Measurements from ENCODE around the gene SLC50A1. TPM values are rescaled to one million over a fixed set of nuclear protein-coding genes. Genes with fewer than 3 reads are reported as not detected.

The SLC50A1 gene
- total RNA-seq, 1 experiment from 2014 or later: 67.4 TPM

DNA sequence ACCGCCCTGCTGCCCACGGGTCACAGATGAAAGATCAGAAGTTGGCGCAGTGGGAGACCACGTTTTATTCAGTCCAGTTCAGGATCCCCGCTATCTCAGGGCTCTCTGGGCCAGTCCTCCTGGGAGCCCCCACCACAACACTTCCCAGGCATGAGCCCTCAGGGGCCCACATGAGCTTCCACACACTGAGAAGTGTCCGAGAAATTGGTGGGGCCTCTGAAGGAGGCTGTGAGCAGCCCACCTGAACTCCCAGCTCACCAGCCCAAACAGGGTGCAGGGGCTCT is 50.1 kb downstream of the SLC50A1 start:
- H3K27ac ChIP-seq (ENCODE audit: low read length): no peak overlapping the region
- CTCF ChIA-PET: no interaction called here
- no TSS peak for BruUV-seq (replicated peaks)
- peaks cover 2% of the 10 kb centered on the region for H3K4me1 ChIP-seq (ENCODE audit: control insufficient read depth, insufficient read depth, low read length)
- no peaks in the 10 kb centered on the region for H3K36me3 ChIP-seq (ENCODE audit: control insufficient read depth, insufficient read depth, low read length)
- H3K9me3 ChIP-seq (ENCODE audit: control insufficient read depth, insufficient read depth, low read depth, low read length): no peaks in the 10 kb centered on the region
- POLR2A ChIA-PET: interaction anchor here (1.1 kb wide), 1 partner anchor 9 kb away, joined by 4 read pairs; no protein-coding TSS in a partner anchor
- in situ Hi-C loops (cut with HindIII; ENCODE audit: low pct_unique_long_range_greater_than_20kb, low sequenced_read_pairs) (no loop called here), intact Hi-C loops (cut with micrococcal nuclease; ENCODE audit: unreplicated experiment) (no loop called here)
- no peaks in the 10 kb centered on the region for H3K27me3 ChIP-seq (ENCODE audit: control insufficient read depth, insufficient read depth, low read length)
- H3K4me3 ChIP-seq (ENCODE audit: low read depth in 2 of 2, low read length in 2 of 2): no peak overlapping the region
- TF ChIP-seq SIN3A (IDR thresholded peaks at IDR 0.05; ENCODE audit: borderline replicate concordance, insufficient read depth, low read depth, low read length) (no peak), POLR2AphosphoS5 (IDR thresholded peaks at IDR 0.05; ENCODE audit: low read depth, low read length) (no peak), TCF7L2 (IDR thresholded peaks at IDR 0.05; ENCODE audit: low read depth, low read length) (no peak)
- TF ChIP-seq, protein P1, sequence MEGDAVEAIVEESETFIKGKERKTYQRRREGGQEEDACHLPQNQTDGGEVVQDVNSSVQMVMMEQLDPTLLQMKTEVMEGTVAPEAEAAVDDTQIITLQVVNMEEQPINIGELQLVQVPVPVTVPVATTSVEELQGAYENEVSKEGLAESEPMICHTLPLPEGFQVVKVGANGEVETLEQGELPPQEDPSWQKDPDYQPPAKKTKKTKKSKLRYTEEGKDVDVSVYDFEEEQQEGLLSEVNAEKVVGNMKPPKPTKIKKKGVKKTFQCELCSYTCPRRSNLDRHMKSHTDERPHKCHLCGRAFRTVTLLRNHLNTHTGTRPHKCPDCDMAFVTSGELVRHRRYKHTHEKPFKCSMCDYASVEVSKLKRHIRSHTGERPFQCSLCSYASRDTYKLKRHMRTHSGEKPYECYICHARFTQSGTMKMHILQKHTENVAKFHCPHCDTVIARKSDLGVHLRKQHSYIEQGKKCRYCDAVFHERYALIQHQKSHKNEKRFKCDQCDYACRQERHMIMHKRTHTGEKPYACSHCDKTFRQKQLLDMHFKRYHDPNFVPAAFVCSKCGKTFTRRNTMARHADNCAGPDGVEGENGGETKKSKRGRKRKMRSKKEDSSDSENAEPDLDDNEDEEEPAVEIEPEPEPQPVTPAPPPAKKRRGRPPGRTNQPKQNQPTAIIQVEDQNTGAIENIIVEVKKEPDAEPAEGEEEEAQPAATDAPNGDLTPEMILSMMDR (IDR thresholded peaks at IDR 0.05): no peak
- TF ChIP-seq, protein P2, sequence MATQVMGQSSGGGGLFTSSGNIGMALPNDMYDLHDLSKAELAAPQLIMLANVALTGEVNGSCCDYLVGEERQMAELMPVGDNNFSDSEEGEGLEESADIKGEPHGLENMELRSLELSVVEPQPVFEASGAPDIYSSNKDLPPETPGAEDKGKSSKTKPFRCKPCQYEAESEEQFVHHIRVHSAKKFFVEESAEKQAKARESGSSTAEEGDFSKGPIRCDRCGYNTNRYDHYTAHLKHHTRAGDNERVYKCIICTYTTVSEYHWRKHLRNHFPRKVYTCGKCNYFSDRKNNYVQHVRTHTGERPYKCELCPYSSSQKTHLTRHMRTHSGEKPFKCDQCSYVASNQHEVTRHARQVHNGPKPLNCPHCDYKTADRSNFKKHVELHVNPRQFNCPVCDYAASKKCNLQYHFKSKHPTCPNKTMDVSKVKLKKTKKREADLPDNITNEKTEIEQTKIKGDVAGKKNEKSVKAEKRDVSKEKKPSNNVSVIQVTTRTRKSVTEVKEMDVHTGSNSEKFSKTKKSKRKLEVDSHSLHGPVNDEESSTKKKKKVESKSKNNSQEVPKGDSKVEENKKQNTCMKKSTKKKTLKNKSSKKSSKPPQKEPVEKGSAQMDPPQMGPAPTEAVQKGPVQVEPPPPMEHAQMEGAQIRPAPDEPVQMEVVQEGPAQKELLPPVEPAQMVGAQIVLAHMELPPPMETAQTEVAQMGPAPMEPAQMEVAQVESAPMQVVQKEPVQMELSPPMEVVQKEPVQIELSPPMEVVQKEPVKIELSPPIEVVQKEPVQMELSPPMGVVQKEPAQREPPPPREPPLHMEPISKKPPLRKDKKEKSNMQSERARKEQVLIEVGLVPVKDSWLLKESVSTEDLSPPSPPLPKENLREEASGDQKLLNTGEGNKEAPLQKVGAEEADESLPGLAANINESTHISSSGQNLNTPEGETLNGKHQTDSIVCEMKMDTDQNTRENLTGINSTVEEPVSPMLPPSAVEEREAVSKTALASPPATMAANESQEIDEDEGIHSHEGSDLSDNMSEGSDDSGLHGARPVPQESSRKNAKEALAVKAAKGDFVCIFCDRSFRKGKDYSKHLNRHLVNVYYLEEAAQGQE (IDR thresholded peaks at IDR 0.05; ENCODE audit: insufficient read depth in 1 of 2, low read depth in 2 of 2, low read length in 1 of 2): no peak
- no peak for ATAC-seq
- DNase-seq (ENCODE audit: low read depth, low spot score): no peak

DNA sequence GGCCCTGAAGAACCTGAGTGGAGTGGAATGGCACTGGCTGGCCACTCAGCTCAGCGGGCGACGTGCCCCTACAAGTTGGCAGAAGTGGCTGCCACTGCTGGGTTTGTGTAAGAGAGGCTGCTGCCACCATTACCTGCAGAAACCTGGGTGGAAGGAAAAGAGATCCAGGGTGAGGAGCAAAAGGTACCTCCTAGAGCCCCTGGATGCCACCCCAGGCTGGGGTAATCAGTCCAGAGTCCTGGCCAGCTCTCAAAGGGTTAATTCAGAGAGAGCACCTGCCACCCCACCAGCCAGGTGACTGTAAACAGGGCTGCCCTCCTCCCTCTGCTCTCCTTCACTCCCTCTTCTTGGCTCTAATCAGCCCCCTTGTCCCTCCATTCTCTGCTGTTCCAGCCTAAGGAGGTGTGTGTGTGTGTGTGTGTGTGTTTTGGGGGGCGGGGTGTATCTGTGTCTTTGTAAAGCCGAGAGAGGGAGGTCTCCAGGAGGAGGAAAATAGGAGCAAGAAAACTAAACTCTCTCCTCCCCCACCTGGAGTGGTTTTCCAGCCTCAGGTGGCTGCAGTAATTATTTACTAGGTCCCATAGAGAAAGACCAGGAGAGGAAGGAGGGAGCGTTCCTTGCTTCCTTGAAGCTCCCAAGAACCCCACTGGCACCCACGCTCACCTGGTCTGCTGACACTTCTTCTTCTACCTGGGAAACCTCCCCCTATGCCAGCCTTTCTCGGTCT is 50.6 kb downstream of the SLC50A1 start:
- ATAC-seq: no peak
- no peak for DNase-seq (ENCODE audit: low read depth, low spot score)
- POLR2A ChIA-PET: interaction anchor here (0.7 to 1.1 kb wide), 2 partner anchors 8 to 12 kb away, joined by 3 to 4 read pairs; no protein-coding TSS in a partner anchor

More for the DNA sequence above, 50.6 kb downstream of the SLC50A1 start:
- Histone ChIP-seq H3K27ac (ENCODE audit: low read length) (no peak overlapping the region), H3K4me3 (ENCODE audit: low read depth in 2 of 2, low read length in 2 of 2) (no peak overlapping the region), H3K9me3 (ENCODE audit: control insufficient read depth, insufficient read depth, low read depth, low read length) (no peaks in the 10 kb centered on the region), H3K36me3 (ENCODE audit: control insufficient read depth, insufficient read depth, low read length) (no peaks in the 10 kb centered on the region), H3K27me3 (ENCODE audit: control insufficient read depth, insufficient read depth, low read length) (no peaks in the 10 kb centered on the region), H3K4me1 (ENCODE audit: control insufficient read depth, insufficient read depth, low read length) (peaks cover 2% of the 10 kb centered on the region)
- no peak for TF ChIP-seq POLR2AphosphoS5 (IDR thresholded peaks at IDR 0.05; ENCODE audit: low read depth, low read length)
- no peak for TF ChIP-seq TCF7L2 (IDR thresholded peaks at IDR 0.05; ENCODE audit: low read depth, low read length)
- TF ChIP-seq, protein P2 (IDR thresholded peaks at IDR 0.05; ENCODE audit: insufficient read depth in 1 of 2, low read depth in 2 of 2, low read length in 1 of 2): no peak
- no peak for TF ChIP-seq SIN3A (IDR thresholded peaks at IDR 0.05; ENCODE audit: borderline replicate concordance, insufficient read depth, low read depth, low read length)
- TF ChIP-seq, protein P1 (IDR thresholded peaks at IDR 0.05): no peak
- BruUV-seq (replicated peaks): no TSS peak
- CTCF ChIA-PET: interaction anchor here (0.7 kb wide), 1 partner anchor 93 kb away, joined by 5 read pairs; no protein-coding TSS in a partner anchor
- intact Hi-C loops (cut with micrococcal nuclease; ENCODE audit: unreplicated experiment): no loop called here
- in situ Hi-C loops (cut with HindIII; ENCODE audit: low pct_unique_long_range_greater_than_20kb, low sequenced_read_pairs): no loop called here

Measured in Panc1 (cell line).